GM21526 (cell line): ENCODE data around the gene LCE5A.
"Not testable (repeated sequence)": the region's sequence is repeated elsewhere in the genome, so short reads cannot be mapped to it uniquely, and the experiment has no call there.

Source experiments
- ATAC-seq: cut with Tn5 transposase; IDR thresholded peaks from one replicate; pipeline ENCODE4 v1.9.1; 2021; ENCODE audit warnings: moderate library complexity; ENCODE audit not compliant: unreplicated experiment, low FRiP score

Gene LCE5A

GRCh38 chr1:152510503-152510902, at the start of gene LCE5A:
Gene LCE5A, plus strand, starts transcription at chr1:152510803. Its CDS starts 732 bp downstream, at chr1:152511535.
- ATAC-seq, result no peak

GRCh38 chr1:152461544-152461943, 49.1 kb upstream of the LCE5A start:
- ATAC-seq, result no peak

- ATAC-seq, result no peak
These were observed 48.0 kb upstream of the LCE5A start for GRCh38 chr1:152462636-152463035.

GRCh38 chr1:152466217-152466616, 44.4 kb upstream of the LCE5A start:
- ATAC-seq, result no peak

- ATAC-seq, result no peak
These were observed 36.6 kb upstream of the LCE5A start for GRCh38 chr1:152473887-152474537.

GRCh38 chr1:152479792-152480595, 30.6 kb upstream of the LCE5A start:
- ATAC-seq, result no peak

GRCh38 chr1:152481869-152482664, 28.5 kb upstream of the LCE5A start:
- no peak for ATAC-seq

GRCh38 chr1:152486400-152487006, 24.1 kb upstream of the LCE5A start:
- no peak for ATAC-seq

- no peak for ATAC-seq
These were observed 22.7 kb upstream of the LCE5A start for GRCh38 chr1:152487871-152488270.

GRCh38 chr1:152491537-152491936, 19.1 kb upstream of the LCE5A start:
- not testable (repeated sequence) for ATAC-seq

GRCh38 chr1:152495066-152495675, 15.4 kb upstream of the LCE5A start:
- no peak for ATAC-seq

GRCh38 chr1:152497273-152497672, 13.3 kb upstream of the LCE5A start:
- ATAC-seq, result no peak

GRCh38 chr1:152501704-152502103, 8.9 kb upstream of the LCE5A start:
- no peak for ATAC-seq

GRCh38 chr1:152502496-152503180, 8.0 kb upstream of the LCE5A start:
- no peak for ATAC-seq

GRCh38 chr1:152505083-152505482, 5.5 kb upstream of the LCE5A start:
- no peak for ATAC-seq

- ATAC-seq, result no peak
These were observed 3.6 kb upstream of the LCE5A start for GRCh38 chr1:152506899-152507498.

- ATAC-seq, result no peak
These were observed 993 bp downstream of the LCE5A start for GRCh38 chr1:152511596-152511995.

- ATAC-seq, result no peak
These were observed 2.5 kb downstream of the LCE5A start for GRCh38 chr1:152513081-152513480.

- no peak for ATAC-seq
These were observed 4.3 kb downstream of the LCE5A start for GRCh38 chr1:152514715-152515433.
